NCI-H1092 treated with DMSO at 0.1 percent for 48 hours (cell line): ENCODE results near the gene TSPAN10.
"Not testable (repeated sequence)": the region's sequence is repeated elsewhere in the genome, so short reads cannot be mapped to it uniquely, and the experiment has no call there.

Experiments used
- DNase-seq: peaks from one replicate; lab custom pipeline; 2025; lab: John Stamatoyannopoulos, UW

The TSPAN10 gene

GRCh38 chr17:81636505-81637288 is at the start of gene TSPAN10, which contains the start of gene NPLOC4:
TSS of gene TSPAN10 (plus strand) at chr17:81637196. CDS start at chr17:81642413, 5,217 bp downstream.
TSS of gene NPLOC4 (minus strand) at chr17:81637112. CDS start at chr17:81636930, 182 bp downstream.
- DNase-seq: peak; percentile 68

DNA sequence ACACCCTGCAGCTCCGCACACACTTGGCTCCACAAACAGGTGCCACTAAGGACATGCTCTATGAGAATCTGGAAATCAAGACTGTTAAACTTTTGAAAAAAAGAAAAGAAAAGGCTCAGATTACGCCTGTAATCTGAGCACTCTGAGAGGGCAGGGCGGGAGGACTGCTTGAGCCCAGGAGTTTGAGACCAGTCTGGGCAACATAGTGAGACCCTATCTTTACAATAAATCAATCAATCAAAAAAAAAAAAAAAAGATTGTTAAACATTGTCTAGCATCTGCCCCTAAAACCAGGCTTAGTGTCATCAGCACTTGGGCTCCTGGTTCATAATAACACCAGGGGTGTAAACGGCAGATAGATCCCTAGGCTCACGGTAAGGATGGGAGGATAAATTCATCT is 47.4 kb upstream of the TSPAN10 start:
- no peak for DNase-seq

DNA sequence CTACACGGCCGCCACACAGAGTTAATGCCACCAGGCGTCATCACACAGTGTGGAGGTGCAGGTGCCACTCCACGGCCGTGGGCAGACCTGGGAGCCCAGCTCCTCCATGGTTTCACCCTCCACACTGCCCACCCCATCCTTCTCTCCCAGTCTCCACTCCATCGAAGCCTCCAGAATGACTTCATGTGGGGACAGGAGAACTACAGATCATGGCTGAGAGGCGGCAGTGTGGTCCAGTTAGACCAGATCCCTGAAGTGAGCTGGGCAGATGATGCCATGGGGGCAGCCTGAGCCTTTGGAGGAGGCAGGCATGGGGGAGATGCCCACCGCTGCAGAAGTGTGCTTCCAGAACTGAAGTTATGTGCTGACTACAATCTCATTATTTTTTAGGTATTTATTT is 46.9 kb upstream of the TSPAN10 start:
- no peak for DNase-seq

- no peak for DNase-seq
These were observed 45.0 kb upstream of the TSPAN10 start for GRCh38 chr17:81591971-81592370.

- DNase-seq: no peak
These were observed 43.7 kb upstream of the TSPAN10 start for GRCh38 chr17:81593105-81593871.

- no peak for DNase-seq
These were observed 37.1 kb upstream of the TSPAN10 start for GRCh38 chr17:81599719-81600486.

GRCh38 chr17:81601525-81602120 is 35.4 kb upstream of the TSPAN10 start:
- peak; percentile 56 for DNase-seq

- DNase-seq: no peak
These were observed 33.0 kb upstream of the TSPAN10 start for GRCh38 chr17:81603846-81604610.

DNA sequence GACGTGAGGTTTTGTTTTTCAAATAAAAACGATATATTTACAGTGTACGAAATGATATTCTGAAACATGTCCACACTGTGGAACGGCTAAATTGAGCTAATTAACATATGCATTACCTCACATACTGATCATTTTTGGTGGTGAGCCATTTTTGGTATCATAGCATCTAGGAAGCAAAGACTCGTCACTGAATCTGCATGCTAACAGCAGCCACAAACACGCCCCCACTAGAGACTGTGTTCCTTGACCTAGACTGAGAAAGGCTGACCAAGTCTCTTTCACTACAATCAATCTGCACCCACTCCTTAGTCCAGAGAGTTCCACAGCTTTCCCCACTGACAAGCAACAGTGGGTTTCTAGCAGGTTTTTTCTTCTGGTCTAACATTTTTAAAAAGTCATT is 29.6 kb upstream of the TSPAN10 start:
- no peak for DNase-seq

DNA sequence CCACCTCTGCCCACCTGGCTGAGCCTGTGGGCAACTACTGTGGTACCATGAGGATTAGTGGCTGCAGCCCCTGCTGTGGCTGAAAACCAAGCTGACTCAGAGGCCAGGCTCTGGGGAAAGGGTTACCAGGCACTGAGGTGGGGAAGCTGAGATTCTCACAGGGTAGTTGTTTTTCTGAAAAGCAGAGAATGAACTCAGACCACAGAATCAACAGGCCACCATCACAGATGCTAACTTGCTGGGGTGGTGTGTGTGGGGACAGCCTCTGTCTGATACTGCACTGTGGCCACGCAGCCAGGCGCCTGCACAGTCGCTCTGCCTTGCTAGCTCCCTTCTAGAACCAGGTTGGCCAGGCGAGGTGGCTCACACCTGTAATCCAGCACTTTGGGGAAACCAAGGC is 28.9 kb upstream of the TSPAN10 start:
- no peak for DNase-seq

DNA sequence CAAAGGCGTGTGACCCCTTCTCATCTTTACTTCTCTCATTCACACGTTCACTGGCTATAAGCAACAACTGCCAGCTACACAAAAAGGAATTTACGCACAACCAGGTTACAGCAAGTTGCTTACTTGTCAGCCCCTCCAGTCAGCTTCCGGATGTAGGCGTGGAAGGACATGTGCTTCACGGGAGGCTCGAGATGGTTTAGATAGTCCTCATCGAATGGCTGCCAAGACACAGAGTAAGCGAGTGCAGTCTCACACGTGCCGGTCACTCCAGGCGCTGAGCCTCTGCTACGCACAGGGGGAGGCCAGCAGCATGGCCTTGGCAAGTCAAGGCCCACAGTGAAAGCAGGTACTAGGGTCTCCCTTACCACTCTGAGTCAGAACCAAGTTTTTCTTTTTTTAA is 28.4 kb upstream of the TSPAN10 start:
- no peak for DNase-seq

- no peak for DNase-seq
These were observed 27.3 kb upstream of the TSPAN10 start for GRCh38 chr17:81609541-81610311.

DNA sequence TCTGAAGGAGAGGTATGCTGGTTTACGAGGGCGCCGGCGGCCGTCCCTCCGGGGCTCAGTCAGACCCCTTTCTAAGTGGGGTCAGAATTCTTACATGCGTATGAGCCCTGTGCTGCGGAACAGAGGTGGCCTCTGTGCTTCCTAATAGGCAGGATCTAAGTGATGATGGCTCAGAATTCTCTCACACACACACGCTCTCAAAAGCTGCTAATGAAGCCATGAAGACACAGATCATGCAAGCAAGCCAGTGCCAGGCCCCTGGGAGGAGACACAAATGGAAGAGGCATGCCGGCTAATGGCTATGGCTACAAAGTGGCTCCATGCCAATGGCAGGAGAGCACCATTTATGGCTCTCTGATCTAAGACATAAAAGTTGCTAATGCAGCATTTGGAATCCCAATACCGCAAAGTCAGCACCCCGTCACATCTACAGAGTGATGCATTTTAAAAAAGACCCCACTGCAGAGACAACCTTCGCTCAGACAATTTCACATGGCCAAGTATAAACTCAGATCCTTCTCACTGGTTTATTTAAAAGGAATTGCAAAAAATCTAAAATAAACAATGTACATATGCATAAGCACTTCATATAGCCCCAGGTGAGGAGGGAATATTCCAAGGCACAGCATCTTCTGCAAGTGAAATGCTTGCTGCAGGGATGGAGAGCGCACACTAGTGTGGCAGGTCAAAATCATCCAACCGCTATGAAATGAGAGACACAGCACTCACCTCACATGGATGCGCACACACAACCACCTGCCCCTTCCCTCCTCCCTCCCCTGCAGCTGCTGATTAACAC is 24.6 kb upstream of the TSPAN10 start:
- no peak for DNase-seq

GRCh38 chr17:81615401-81615930 is 21.5 kb upstream of the TSPAN10 start:
- no peak for DNase-seq

DNA sequence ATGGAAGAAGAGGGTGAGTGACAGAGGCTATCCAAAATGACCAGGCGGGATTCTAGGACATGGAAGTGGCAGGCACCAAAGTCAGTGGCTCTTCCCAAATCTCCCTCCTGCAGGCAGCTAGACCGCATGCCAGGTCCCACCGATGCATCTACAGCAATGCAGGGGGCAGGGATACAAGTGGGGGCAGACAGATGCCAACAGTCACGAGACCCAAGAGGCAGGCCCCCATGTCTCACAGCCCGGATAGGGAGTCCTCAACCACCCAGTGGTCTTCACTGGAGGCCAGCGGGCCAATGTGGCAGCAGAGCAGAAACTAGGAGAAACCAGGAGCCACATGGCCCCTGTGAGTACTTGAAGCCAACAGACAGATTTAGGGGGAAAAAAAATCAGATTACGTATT is 20.1 kb upstream of the TSPAN10 start:
- no peak for DNase-seq

- not testable (repeated sequence) for DNase-seq
These were observed 18.7 kb upstream of the TSPAN10 start for GRCh38 chr17:81618307-81618706.

GRCh38 chr17:81621494-81622130 is 15.4 kb upstream of the TSPAN10 start:
- DNase-seq: no peak

GRCh38 chr17:81630274-81630673 is 6.7 kb upstream of the TSPAN10 start:
- no peak for DNase-seq

DNA sequence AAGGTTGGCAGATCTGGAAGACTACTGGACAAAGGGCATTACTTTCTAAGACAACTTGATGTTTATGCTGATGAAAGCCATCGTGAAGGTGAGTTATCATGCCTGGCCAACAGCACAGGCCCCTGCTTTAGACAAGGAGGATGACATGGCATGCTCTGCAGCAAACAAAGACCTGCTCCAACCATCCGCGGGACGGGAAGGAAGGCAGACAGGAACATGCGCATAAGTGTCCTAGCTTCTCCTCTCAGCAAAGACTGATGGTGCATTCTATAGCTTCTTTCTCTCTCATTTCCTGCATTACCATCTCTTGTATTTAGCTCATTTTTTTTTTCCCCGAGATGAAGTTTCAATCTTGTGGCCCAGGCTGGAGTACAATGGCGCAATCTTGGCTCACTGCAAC is 5.5 kb upstream of the TSPAN10 start:
- DNase-seq: no peak
